BE2C (cell line): ENCODE results near the gene HEMGN.
"Not testable (repeated sequence)": the region's sequence is repeated elsewhere in the genome, so short reads cannot be mapped to it uniquely, and the experiment has no call there.

Source experiments
- DNase-seq: peaks from one replicate; pipeline ENCODE4 v3.0.0-alpha.2; 2020
- H3K27me3 ChIP-seq: fragments of 250-450 bp; sonication (Bioruptor Pico); 2 replicates; pipeline ENCODE4 v1.5.1; 2020; ENCODE audit warnings: mild to moderate bottlenecking
- H3K36me3 ChIP-seq: fragments of 250-450 bp; sonication (Bioruptor Pico); 2 replicates; pipeline ENCODE4 v1.5.1; 2020; ENCODE audit warnings: mild to moderate bottlenecking
- H3K4me1 ChIP-seq: fragments of 250-450 bp; sonication (Bioruptor Pico); 2 replicates; pipeline ENCODE4 v1.5.1; 2020
- H3K4me3 ChIP-seq: 2 replicates; pipeline ENCODE4 v1.5.1; 2011; ENCODE audit warnings: low read depth, low read length
- H3K9me3 ChIP-seq: fragments of 250-450 bp; sonication (Bioruptor Pico); 2 replicates; pipeline ENCODE4 v1.5.1; 2020
- CTCF ChIP-seq: IDR thresholded peaks from 2 replicates; pipeline ENCODE4 v1.5.1; 2012; ENCODE audit warnings: mild to moderate bottlenecking, low read depth, low read length

The HEMGN gene

GRCh38 chr9:97978371-97979130, 40.6 kb upstream of the HEMGN start:
- Histone ChIP-seq H3K4me1 (peaks cover 12% of the 10 kb centered on the region; the same call in 1 of the 2 replicates), H3K4me3 (no peak overlapping the region), H3K9me3 (no peaks in the 10 kb centered on the region), H3K36me3 (peaks cover 3% of the 10 kb centered on the region), H3K27me3 (no peaks in the 10 kb centered on the region)
- TF ChIP-seq CTCF = no peak
- DNase-seq = no peak

GRCh38 chr9:97976633-97977032, 38.7 kb upstream of the HEMGN start:
- H3K27me3 ChIP-seq = not testable (repeated sequence)

GRCh38 chr9:97975376-97975775, 37.4 kb upstream of the HEMGN start:
- DNase-seq = no peak
- TF ChIP-seq CTCF = no peak
- H3K4me1 ChIP-seq = no peaks in the 10 kb centered on the region
- H3K36me3 ChIP-seq = no peaks in the 10 kb centered on the region
- H3K9me3 ChIP-seq = no peaks in the 10 kb centered on the region
- H3K4me3 ChIP-seq = no peak overlapping the region
- H3K27me3 ChIP-seq = peaks cover 4% of the 10 kb centered on the region; the same call in 1 of the 2 replicates

More at GRCh38 chr9:97976633-97977032, 38.7 kb upstream of the HEMGN start:
- not testable (repeated sequence) for H3K4me1 ChIP-seq, H3K4me3 ChIP-seq, DNase-seq, H3K36me3 ChIP-seq, H3K9me3 ChIP-seq

GRCh38 chr9:97972753-97973152, 34.8 kb upstream of the HEMGN start:
- H3K4me1 ChIP-seq = no peaks in the 10 kb centered on the region
- no peaks in the 10 kb centered on the region for H3K9me3 ChIP-seq
- no peaks in the 10 kb centered on the region for H3K36me3 ChIP-seq
- H3K4me3 ChIP-seq = no peak overlapping the region
- H3K27me3 ChIP-seq = peaks cover 4% of the 10 kb centered on the region; the same call in 1 of the 2 replicates
- no peak for TF ChIP-seq CTCF
- no peak for DNase-seq

GRCh38 chr9:97970165-97970564, 32.2 kb upstream of the HEMGN start:
- DNase-seq = no peak
- no peak for TF ChIP-seq CTCF
- H3K4me1 ChIP-seq = no peaks in the 10 kb centered on the region
- peaks cover 4% of the 10 kb centered on the region; the same call in 1 of the 2 replicates for H3K27me3 ChIP-seq
- H3K9me3 ChIP-seq = no peaks in the 10 kb centered on the region
- H3K4me3 ChIP-seq = no peak overlapping the region
- no peaks in the 10 kb centered on the region for H3K36me3 ChIP-seq

GRCh38 chr9:97969014-97969413, 31.0 kb upstream of the HEMGN start:
- Histone ChIP-seq H3K36me3 (no peaks in the 10 kb centered on the region), H3K4me3 (no peak overlapping the region), H3K27me3 (peaks cover 4% of the 10 kb centered on the region; the same call in 1 of the 2 replicates), H3K9me3 (no peaks in the 10 kb centered on the region), H3K4me1 (no peaks in the 10 kb centered on the region)
- no peak for DNase-seq
- TF ChIP-seq CTCF = no peak
